WTC11 (cell line): Measurements from ENCODE around the gene RAP1GAP. TPM values are rescaled to one million over a fixed set of nuclear protein-coding genes. Genes with fewer than 3 reads are reported as not detected.
A peak's percentile ranks its signal among the peaks of the same experiment; 100 is the strongest.

Experiments used
- ATAC-seq: fragments of 200-7000 bp; cut with Tn5 transposase; 2 replicates; pipeline ENCODE4 v1.10.0; 2021; ENCODE audit warnings: mild to moderate bottlenecking, moderate library complexity
- CTCF ChIA-PET: fragments of 300-600 bp; sonication (Branson Sonifier 250); formaldehyde crosslinking; loops from one replicate; lab custom pipeline; 2021; ENCODE audit warnings: antibody characterized with exemption; lab: Charles Lee
- POLR2A ChIA-PET: fragments of 350-600 bp; sonication (Branson Sonifier 250); formaldehyde crosslinking; loops from one replicate; lab custom pipeline; 2021; ENCODE audit warnings: antibody characterized with exemption; lab: Charles Lee
- DNase-seq: peaks from one replicate; pipeline ENCODE4 v3.0.0; 2021; ENCODE audit warnings: low spot score
- H3K27ac Mint-ChIP-seq: 2 replicates; pipeline ENCODE4 v1.8.0; 2021; ENCODE audit warnings: mixed read lengths
- H3K27me3 Mint-ChIP-seq: 2 replicates; pipeline ENCODE4 v1.8.0; 2021; ENCODE audit warnings: low read depth, mild to moderate bottlenecking, moderate library complexity, mixed read lengths
- H3K36me3 Mint-ChIP-seq: 2 replicates; pipeline ENCODE4 v1.8.0; 2021; ENCODE audit warnings: mixed read lengths
- H3K4me1 Mint-ChIP-seq: 2 replicates; pipeline ENCODE4 v1.8.0; 2022; ENCODE audit warnings: mixed read lengths
- H3K4me3 Mint-ChIP-seq: 2 replicates; pipeline ENCODE4 v1.8.0; 2021; ENCODE audit warnings: mild to moderate bottlenecking, moderate library complexity, mixed read lengths
- H3K9me3 Mint-ChIP-seq: 2 replicates; pipeline ENCODE4 v1.8.0; 2021; ENCODE audit warnings: mixed read lengths
- ATF1 ChIP-seq: sonication (generic); formaldehyde crosslinking; IDR thresholded peaks from 2 replicates; pipeline ENCODE4 v1.8.1; 2023; ENCODE audit warnings: mild to moderate bottlenecking, moderate library complexity, missing genetic modification reagents
- CREB1 ChIP-seq: sonication (generic); formaldehyde crosslinking; IDR thresholded peaks from 2 replicates; pipeline ENCODE4 v1.8.0; 2023; ENCODE audit warnings: mild to moderate bottlenecking, missing genetic modification reagents
- CREM ChIP-seq: sonication (generic); formaldehyde crosslinking; IDR thresholded peaks from 2 replicates; pipeline ENCODE4 v1.8.1; 2022; ENCODE audit warnings: mild to moderate bottlenecking, missing genetic modification reagents, moderate library complexity
- ELF4 ChIP-seq: sonication (generic); formaldehyde crosslinking; IDR thresholded peaks from 2 replicates; pipeline ENCODE4 v1.8.1; 2022; ENCODE audit warnings: low read depth, mild to moderate bottlenecking, moderate library complexity, missing genetic modification reagents
- FOXP1 ChIP-seq: sonication (generic); formaldehyde crosslinking; IDR thresholded peaks from 2 replicates; pipeline ENCODE4 v1.8.0; 2022; ENCODE audit warnings: missing genetic modification reagents, mild to moderate bottlenecking, moderate library complexity, borderline replicate concordance
- GABPB1 ChIP-seq: sonication (generic); formaldehyde crosslinking; IDR thresholded peaks from 2 replicates; pipeline ENCODE4 v1.8.1; 2023; ENCODE audit warnings: mild to moderate bottlenecking, missing genetic modification reagents
- GRHL2 ChIP-seq: fragments of 250-450 bp; sonication (Bioruptor Pico); IDR thresholded peaks from 2 replicates; pipeline ENCODE4 v1.8.0; 2022; ENCODE audit warnings: mild to moderate bottlenecking, moderate library complexity; ENCODE audit not compliant: insufficient replicate concordance, severe bottlenecking
- RELA ChIP-seq: sonication (generic); formaldehyde crosslinking; IDR thresholded peaks from 2 replicates; pipeline ENCODE4 v1.8.1; 2022; ENCODE audit warnings: missing genetic modification reagents, mild to moderate bottlenecking, borderline replicate concordance
- ZNF281 ChIP-seq: sonication (generic); formaldehyde crosslinking; IDR thresholded peaks from 2 replicates; pipeline ENCODE4 v1.8.0; 2023; ENCODE audit warnings: mild to moderate bottlenecking, missing genetic modification reagents
- ZNF317 ChIP-seq: sonication (generic); formaldehyde crosslinking; IDR thresholded peaks from 2 replicates; pipeline ENCODE4 v1.8.1; 2023; ENCODE audit warnings: low read depth, mild to moderate bottlenecking, moderate library complexity, missing genetic modification reagents, borderline replicate concordance
- ZSCAN18 ChIP-seq: fragments of 250-450 bp; sonication (Bioruptor Pico); IDR thresholded peaks from 2 replicates; pipeline ENCODE4 v2.1.2; 2022; ENCODE audit warnings: mild to moderate bottlenecking, moderate library complexity
- total RNA-seq: library from RNA; stranded (reverse); gene quantifications from 3 replicates; pipeline ENCODE4 v1.2.3, GENCODE V29; 2021
- TF ChIP-seq, protein P1 (sequence below): sonication (generic); formaldehyde crosslinking; IDR thresholded peaks from 2 replicates; pipeline ENCODE4 v1.8.0; 2022; ENCODE audit warnings: mild to moderate bottlenecking, missing genetic modification reagents
- TF ChIP-seq, protein P2 (sequence below): sonication (generic); formaldehyde crosslinking; IDR thresholded peaks from 2 replicates; pipeline ENCODE4 v1.8.1; 2022; ENCODE audit warnings: low read depth, mild to moderate bottlenecking, moderate library complexity, missing genetic modification reagents, borderline replicate concordance
- TF ChIP-seq, protein P3 (sequence below): sonication (generic); formaldehyde crosslinking; conservative IDR thresholded peaks from 2 replicates; pipeline ENCODE4 v1.8.1; 2023; ENCODE audit warnings: mild to moderate bottlenecking, low read depth, missing genetic modification reagents, moderate library complexity

RAP1GAP gene
- total RNA-seq, 1 experiment from 2014 or later, result 7.6 TPM

DNA sequence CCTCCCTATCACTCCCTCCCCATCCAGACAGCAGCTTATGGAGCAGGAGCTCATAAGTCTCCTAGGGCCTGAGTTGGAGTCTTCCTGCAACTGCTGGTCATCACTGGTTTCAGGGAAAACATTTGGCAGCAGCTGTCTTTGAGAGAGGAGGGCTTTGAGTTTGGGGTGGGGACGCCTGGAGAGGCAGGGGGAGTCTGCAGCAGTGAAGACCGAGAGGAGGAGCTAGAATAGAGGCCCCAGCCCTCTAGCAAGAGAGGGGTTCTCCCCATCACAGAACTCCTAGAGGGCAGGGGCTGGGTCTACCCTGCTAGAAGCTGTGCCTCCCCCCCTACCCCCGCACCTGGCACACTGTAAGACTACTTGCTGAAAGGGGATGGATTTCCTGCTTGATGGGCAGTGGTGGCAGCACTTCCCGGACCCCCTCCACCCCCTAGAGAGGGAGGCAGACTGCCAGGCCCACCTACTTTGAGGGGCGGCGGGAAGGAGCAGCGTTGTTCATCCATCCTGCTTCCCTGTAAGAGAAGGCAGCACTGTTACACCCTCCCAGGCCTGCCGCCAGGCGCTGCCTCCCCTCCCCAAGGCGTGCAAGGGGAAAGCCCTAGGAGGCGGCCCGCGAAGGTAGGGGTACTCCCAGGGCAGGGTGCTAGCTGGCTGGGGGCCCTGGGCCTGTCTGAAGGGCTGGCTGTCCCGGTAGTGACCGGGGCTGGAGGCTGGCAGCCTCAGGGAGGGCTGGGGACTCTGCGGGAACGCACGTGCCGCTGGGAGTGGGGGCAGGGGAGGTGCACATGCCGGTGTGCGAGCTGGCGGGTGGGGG lies 50.4 kb downstream of the RAP1GAP start:
- peak overlapping the region; percentile 20; the same call in 1 of the 2 replicates for H3K4me3 Mint-ChIP-seq
- H3K9me3 Mint-ChIP-seq, result no peaks in the 10 kb centered on the region
- ChIA-PET POLR2A (no interaction called here), CTCF (interaction anchor here (0.9 to 1.1 kb wide), 3 partner anchors 23 to 128 kb away, joined by 3 read pairs; partner anchors contain the start of gene RAP1GAP)
- H3K27me3 Mint-ChIP-seq, result peaks cover 17% of the 10 kb centered on the region
- no peaks in the 10 kb centered on the region for H3K36me3 Mint-ChIP-seq
- TF ChIP-seq GRHL2 (CRISPR knock-in tag) (no peak), FOXP1 (peak; percentile 19; the same call in 1 of the 2 replicates), ELF4 (no peak)
- TF ChIP-seq, protein P1, sequence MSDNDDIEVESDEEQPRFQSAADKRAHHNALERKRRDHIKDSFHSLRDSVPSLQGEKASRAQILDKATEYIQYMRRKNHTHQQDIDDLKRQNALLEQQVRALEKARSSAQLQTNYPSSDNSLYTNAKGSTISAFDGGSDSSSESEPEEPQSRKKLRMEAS (CRISPR knock-in tag), result 0 out of 2 replicates have a peak, but pooled peaks have one; percentile 61
- H3K27ac Mint-ChIP-seq, result no peak overlapping the region
- peak; percentile 31 for ATAC-seq
- H3K4me1 Mint-ChIP-seq, result peaks cover 24% of the 10 kb centered on the region
- no peak for DNase-seq

- H3K4me3 Mint-ChIP-seq, result no peak overlapping the region
- CTCF ChIA-PET, result interaction anchor here (0.9 to 1.1 kb wide), 3 partner anchors 23 to 127 kb away, joined by 3 read pairs; partner anchors contain the start of gene RAP1GAP
Observed at GRCh38 chr1:21618059-21618458, 51.1 kb downstream of the RAP1GAP start.

GRCh38 chr1:21617126-21617738 lies 51.9 kb downstream of the RAP1GAP start:
- Mint-ChIP-seq H3K4me3 (no peak overlapping the region), H3K4me1 (peaks cover 22% of the 10 kb centered on the region), H3K27me3 (peaks cover 17% of the 10 kb centered on the region), H3K27ac (no peak overlapping the region), H3K9me3 (no peaks in the 10 kb centered on the region), H3K36me3 (no peaks in the 10 kb centered on the region)
- DNase-seq, result no peak
- ATAC-seq, result no peak
- POLR2A ChIA-PET, result no interaction called here
- TF ChIP-seq ZNF317 (CRISPR knock-in tag), result no peak
- TF ChIP-seq GABPB1 (CRISPR knock-in tag), result no peak
- TF ChIP-seq RELA, result no peak
- TF ChIP-seq CREM (CRISPR knock-in tag), result no peak
- no peak for TF ChIP-seq ZSCAN18 (CRISPR knock-in tag)
- TF ChIP-seq ATF1 (CRISPR knock-in tag), result no peak
- no peak for TF ChIP-seq ZNF281 (CRISPR knock-in tag)
- TF ChIP-seq CREB1 (CRISPR knock-in tag), result no peak
- TF ChIP-seq FOXP1, result no peak
- CTCF ChIA-PET, result interaction anchor here (0.8 to 1.0 kb wide), 2 partner anchors 21 to 52 kb away, joined by 3 read pairs; partner anchors contain the start of gene RAP1GAP

More at GRCh38 chr1:21618059-21618458, 51.1 kb downstream of the RAP1GAP start:
- POLR2A ChIA-PET, result no interaction called here
- peaks cover 17% of the 10 kb centered on the region for H3K27me3 Mint-ChIP-seq
- H3K9me3 Mint-ChIP-seq, result no peaks in the 10 kb centered on the region
- peaks cover 24% of the 10 kb centered on the region for H3K4me1 Mint-ChIP-seq
- H3K27ac Mint-ChIP-seq, result no peak overlapping the region
- no peaks in the 10 kb centered on the region for H3K36me3 Mint-ChIP-seq
- DNase-seq, result no peak
- TF ChIP-seq GRHL2 (CRISPR knock-in tag) (no peak), CREB1 (CRISPR knock-in tag) (no peak), ZNF317 (CRISPR knock-in tag) (no peak)
- TF ChIP-seq, protein P2, sequence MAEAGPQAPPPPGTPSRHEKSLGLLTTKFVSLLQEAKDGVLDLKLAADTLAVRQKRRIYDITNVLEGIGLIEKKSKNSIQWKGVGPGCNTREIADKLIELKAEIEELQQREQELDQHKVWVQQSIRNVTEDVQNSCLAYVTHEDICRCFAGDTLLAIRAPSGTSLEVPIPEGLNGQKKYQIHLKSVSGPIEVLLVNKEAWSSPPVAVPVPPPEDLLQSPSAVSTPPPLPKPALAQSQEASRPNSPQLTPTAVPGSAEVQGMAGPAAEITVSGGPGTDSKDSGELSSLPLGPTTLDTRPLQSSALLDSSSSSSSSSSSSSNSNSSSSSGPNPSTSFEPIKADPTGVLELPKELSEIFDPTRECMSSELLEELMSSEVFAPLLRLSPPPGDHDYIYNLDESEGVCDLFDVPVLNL, result no peak
- TF ChIP-seq, protein P3, sequence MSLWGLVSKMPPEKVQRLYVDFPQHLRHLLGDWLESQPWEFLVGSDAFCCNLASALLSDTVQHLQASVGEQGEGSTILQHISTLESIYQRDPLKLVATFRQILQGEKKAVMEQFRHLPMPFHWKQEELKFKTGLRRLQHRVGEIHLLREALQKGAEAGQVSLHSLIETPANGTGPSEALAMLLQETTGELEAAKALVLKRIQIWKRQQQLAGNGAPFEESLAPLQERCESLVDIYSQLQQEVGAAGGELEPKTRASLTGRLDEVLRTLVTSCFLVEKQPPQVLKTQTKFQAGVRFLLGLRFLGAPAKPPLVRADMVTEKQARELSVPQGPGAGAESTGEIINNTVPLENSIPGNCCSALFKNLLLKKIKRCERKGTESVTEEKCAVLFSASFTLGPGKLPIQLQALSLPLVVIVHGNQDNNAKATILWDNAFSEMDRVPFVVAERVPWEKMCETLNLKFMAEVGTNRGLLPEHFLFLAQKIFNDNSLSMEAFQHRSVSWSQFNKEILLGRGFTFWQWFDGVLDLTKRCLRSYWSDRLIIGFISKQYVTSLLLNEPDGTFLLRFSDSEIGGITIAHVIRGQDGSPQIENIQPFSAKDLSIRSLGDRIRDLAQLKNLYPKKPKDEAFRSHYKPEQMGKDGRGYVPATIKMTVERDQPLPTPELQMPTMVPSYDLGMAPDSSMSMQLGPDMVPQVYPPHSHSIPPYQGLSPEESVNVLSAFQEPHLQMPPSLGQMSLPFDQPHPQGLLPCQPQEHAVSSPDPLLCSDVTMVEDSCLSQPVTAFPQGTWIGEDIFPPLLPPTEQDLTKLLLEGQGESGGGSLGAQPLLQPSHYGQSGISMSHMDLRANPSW (CRISPR knock-in tag), result no peak
- no peak for ATAC-seq
